Psoas muscle (tissue), 8 donors: ENCODE measurements around the gene RTL10. TPM values are rescaled to one million over a fixed set of nuclear protein-coding genes. Genes with fewer than 3 reads are reported as not detected.

Source experiments
- ATAC-seq, 4 donors: fragments of 200-7000 bp; cut with Tn5 transposase; one replicate each; pipeline ENCODE4 v1.9.1; 2020; ENCODE audit warnings: moderate library complexity in 3 of 4, mild to moderate bottlenecking in 2 of 4
- DNase-seq, 2 donors: peaks; one replicate each; pipeline ENCODE4 v3.0.0-alpha.2; 2020
- H3K27ac ChIP-seq: fragments of 200-600 bp; one replicate; pipeline ENCODE4 v1.8.0; 2022
- H3K27me3 ChIP-seq, 3 donors: fragments of 200-600 bp in 1 of 3; one replicate each; pipeline versions ENCODE4 v1.6.1 to v1.8.0; 2013 to 2022; ENCODE audit warnings: low read length in 2 of 3, mild to moderate bottlenecking in 2 of 3, moderate library complexity in 1 of 3; ENCODE audit not compliant: insufficient read depth in 3 of 3
- H3K36me3 ChIP-seq, 2 donors: fragments of 200-600 bp in 1 of 2; one replicate each; pipeline versions ENCODE4 v1.6.1 to v1.8.0; 2013 to 2022; ENCODE audit warnings: low read depth in 1 of 2, mild to moderate bottlenecking in 1 of 2, moderate library complexity in 1 of 2; ENCODE audit not compliant: insufficient read depth in 1 of 2
- H3K4me1 ChIP-seq: fragments of 200-600 bp; one replicate; pipeline ENCODE4 v1.8.0; 2022
- H3K4me3 ChIP-seq: fragments of 200-600 bp; one replicate; pipeline ENCODE4 v1.8.0; 2022; ENCODE audit warnings: mild to moderate bottlenecking
- H3K9me3 ChIP-seq: fragments of 200-600 bp; one replicate; pipeline ENCODE4 v1.8.0; 2022
- WGBS, 3 donors: extraction: QIAGEN DNeasy Blood & Tissue Kit; methylation state at CpG; one replicate each; pipeline versions ENCODE4 v1.1.6 to v1.1.7; 2013; 5-methylcytosine and 5-hydroxymethylcytosine counted together
- intact Hi-C, 2 donors: fragments of 100-400 bp; cut with DNase I; formaldehyde crosslinking; loops; one replicate each; pipeline versions ENCODE4 v1.11.0 to v1.14.2; 2022
- polyA plus RNA-seq, 3 donors: library from polyadenylated mRNA; stranded (reverse); fragments of 200-250 nt; gene quantifications; one replicate each; pipeline ENCODE4 v1.2.3, GENCODE V29; 2013
- total RNA-seq, 4 donors: library from RNA; stranded (reverse); fragmentation: NEBNext Ultra II Directional in 2 of 4; extraction: Animal tissue kit (Norgen Biotek cat#: 25700) in 2 of 4; gene quantifications; one replicate each; pipeline versions ENCODE4 v1.2.1 to v1.2.4, GENCODE V29; 2021 to 2023
- TF ChIP-seq, protein P1 (sequence below): fragments of 200-600 bp; IDR thresholded peaks from one replicate; pipeline ENCODE4 v1.8.0; 2022; ENCODE audit warnings: antibody characterized with exemption
- donor health status: healthy with polysubstance abuse.
- donor health status: DM: no; HTN: no; CAD: no; lungs with moderate emphysema.
- donor health status: Bipolar disorder and iron deficiency.
- donor health status: healthy.
- donor health status: DM: yes; HTN: yes; CAD: no.
- donor health status: DM: no; HTN: no; CAD: no.
- donor health status: DM: no; HTN: no; CAD: no.
- donor health status: DM: yes; HTN: yes; CAD: no.

Gene RTL10
- total and polyA plus RNA-seq, 7 donors, result 5.3 to 9.7 (median 7.9) TPM

DNA sequence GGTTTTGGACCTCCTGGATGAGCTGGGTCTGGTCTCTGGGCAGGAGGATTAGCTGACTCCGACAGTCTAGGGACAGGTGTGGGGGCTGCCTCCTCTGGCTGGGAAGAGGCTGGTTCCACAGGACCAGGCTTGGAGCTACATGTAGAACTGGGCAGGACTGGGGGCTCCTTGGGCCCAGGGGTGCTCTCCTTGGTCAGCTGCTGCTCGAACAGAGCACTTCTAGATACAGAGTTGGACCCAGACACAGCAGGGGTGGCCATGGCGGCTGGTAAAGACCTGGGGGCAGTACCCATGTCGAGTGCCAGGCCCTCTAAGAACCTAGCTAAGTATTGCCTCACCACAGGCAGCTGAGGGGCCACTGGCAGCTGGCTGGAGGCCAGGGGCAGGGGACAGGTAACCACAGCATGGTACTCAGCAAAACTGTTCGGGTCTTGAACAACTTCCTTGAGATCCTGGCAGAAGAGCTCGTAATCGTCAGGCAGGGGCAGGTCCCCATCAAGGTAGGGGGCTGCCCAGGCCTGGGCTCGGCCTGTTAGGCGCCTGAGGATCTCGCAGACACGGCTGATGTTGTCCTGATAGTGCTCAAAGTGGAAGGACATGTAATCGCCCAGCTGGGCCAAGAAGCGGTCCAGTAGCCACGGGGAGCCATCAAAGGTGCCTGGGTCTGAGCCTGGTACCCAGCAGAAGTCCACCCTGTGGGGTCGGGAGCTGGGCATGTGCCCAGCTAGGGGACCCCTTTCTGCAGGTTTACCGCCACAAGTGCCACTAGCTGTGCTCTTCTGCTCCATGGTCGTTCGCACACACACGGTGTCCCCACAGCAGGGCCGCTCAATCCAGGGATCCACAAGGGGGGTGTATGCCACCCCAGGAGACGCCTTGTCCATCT, 3.1 kb downstream of the RTL10 start:
- intact Hi-C loops, result loop anchor here in 1 of 2 donors (5.0 kb wide), 1 partner anchor 119 kb away; no protein-coding TSS in a partner anchor
- no peak overlapping the region for H3K27ac ChIP-seq
- TF ChIP-seq, protein P1, sequence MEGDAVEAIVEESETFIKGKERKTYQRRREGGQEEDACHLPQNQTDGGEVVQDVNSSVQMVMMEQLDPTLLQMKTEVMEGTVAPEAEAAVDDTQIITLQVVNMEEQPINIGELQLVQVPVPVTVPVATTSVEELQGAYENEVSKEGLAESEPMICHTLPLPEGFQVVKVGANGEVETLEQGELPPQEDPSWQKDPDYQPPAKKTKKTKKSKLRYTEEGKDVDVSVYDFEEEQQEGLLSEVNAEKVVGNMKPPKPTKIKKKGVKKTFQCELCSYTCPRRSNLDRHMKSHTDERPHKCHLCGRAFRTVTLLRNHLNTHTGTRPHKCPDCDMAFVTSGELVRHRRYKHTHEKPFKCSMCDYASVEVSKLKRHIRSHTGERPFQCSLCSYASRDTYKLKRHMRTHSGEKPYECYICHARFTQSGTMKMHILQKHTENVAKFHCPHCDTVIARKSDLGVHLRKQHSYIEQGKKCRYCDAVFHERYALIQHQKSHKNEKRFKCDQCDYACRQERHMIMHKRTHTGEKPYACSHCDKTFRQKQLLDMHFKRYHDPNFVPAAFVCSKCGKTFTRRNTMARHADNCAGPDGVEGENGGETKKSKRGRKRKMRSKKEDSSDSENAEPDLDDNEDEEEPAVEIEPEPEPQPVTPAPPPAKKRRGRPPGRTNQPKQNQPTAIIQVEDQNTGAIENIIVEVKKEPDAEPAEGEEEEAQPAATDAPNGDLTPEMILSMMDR, result no peak
- H3K4me3 ChIP-seq, result no peak overlapping the region
- no peak for DNase-seq
- 84 to 94% (median 88%) methylated on average over 21 of the region's 21 CpGs for WGBS, 3 donors
- peaks cover 34% of the 10 kb centered on the region for H3K4me1 ChIP-seq
- H3K36me3 ChIP-seq, result peaks cover 3 to 38% of the 10 kb centered on the region in 2 donors
- ATAC-seq, result no peak
- H3K9me3 ChIP-seq, result no peaks in the 10 kb centered on the region
- no peaks in the 10 kb centered on the region for H3K27me3 ChIP-seq

DNA sequence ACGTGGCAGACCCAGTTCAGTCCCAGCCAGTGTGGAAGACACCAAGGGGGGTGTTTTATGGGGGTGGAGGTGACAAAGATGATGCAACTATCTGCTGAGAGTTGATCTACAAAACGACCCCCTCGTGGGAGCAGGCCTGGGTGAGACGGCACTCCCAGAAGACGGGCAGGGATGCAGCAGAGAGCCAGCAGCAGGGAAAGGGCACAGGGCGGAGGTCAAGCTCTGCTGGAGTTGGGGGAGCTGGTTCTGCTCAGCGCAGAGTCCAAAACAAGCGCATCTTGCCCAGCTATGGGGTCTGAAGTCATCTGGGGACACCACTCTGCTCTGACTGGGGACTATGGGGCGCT, 3.9 kb downstream of the RTL10 start:
- no peak overlapping the region for H3K4me3 ChIP-seq
- ATAC-seq, result no peak
- H3K36me3 ChIP-seq, result peaks cover 3 to 38% of the 10 kb centered on the region in 2 donors
- H3K27ac ChIP-seq, result no peak overlapping the region
- TF ChIP-seq, protein P1, result no peak
- DNase-seq, result no peak
- intact Hi-C loops, result loop anchor here in 1 of 2 donors (5.0 kb wide), 1 partner anchor 118 kb away; no protein-coding TSS in a partner anchor
- WGBS, 3 donors, result 85 to 88% (median 85%) methylated on average over 9 of the region's 9 CpGs
- peaks cover 29% of the 10 kb centered on the region for H3K4me1 ChIP-seq
- H3K9me3 ChIP-seq, result no peaks in the 10 kb centered on the region
- no peaks in the 10 kb centered on the region for H3K27me3 ChIP-seq

DNA sequence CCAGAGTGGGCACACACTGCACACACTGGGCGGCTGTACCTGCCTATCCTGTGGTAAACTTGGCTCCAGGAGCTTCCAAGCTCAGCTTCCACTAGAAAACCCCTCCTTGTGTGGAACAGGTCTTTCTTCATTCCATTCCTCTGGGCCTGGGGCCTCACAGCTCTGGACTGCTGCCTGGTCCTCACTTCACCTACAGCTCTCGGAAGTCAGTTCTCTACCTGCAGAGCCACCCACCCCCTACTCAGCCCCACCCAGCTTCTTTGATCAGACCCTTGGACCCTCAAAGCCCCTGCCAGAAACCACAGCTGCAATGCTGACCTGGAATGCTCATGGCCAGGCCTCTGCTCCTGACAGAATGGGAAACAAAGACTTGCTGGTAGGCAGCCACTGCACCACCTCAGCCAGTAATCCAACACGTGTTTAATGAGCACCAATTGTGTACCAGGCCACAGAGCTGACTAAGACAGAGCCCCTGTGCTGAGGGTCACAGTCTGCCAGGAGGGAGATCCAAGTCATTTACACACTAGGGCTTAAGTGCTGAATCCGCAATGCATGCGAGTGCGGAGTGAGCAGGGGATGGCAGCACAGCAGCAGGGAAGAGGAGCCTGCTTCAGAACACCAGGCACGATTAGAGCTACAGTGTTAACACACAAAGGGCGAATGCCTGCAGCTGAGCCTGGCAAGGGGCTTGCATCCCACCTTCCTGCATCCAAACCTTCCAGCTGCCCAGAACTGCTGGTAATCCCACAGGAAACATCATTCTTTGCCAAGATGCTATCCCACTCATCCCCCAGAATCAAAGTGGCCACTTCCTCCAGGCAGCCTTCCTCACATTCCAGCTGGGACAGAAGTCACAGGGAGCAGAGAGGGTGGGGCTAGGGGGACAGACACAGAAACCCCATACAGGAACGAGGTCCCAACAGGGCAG, 4.6 kb downstream of the RTL10 start:
- H3K27ac ChIP-seq, result peak overlapping the region; percentile 65
- H3K4me1 ChIP-seq, result peaks cover 25% of the 10 kb centered on the region
- 86 to 90% (median 89%) methylated on average over 9 of the region's 9 CpGs for WGBS, 3 donors
- H3K9me3 ChIP-seq, result no peaks in the 10 kb centered on the region
- intact Hi-C loops, result loop anchor here in 1 of 2 donors (5.0 kb wide), 1 partner anchor 118 kb away; no protein-coding TSS in a partner anchor
- ATAC-seq, result no peak
- peaks cover 3 to 38% of the 10 kb centered on the region in 2 donors for H3K36me3 ChIP-seq
- H3K27me3 ChIP-seq, result no peaks in the 10 kb centered on the region
- no peak overlapping the region for H3K4me3 ChIP-seq
- TF ChIP-seq, protein P1, result no peak
- DNase-seq, result no peak

DNA sequence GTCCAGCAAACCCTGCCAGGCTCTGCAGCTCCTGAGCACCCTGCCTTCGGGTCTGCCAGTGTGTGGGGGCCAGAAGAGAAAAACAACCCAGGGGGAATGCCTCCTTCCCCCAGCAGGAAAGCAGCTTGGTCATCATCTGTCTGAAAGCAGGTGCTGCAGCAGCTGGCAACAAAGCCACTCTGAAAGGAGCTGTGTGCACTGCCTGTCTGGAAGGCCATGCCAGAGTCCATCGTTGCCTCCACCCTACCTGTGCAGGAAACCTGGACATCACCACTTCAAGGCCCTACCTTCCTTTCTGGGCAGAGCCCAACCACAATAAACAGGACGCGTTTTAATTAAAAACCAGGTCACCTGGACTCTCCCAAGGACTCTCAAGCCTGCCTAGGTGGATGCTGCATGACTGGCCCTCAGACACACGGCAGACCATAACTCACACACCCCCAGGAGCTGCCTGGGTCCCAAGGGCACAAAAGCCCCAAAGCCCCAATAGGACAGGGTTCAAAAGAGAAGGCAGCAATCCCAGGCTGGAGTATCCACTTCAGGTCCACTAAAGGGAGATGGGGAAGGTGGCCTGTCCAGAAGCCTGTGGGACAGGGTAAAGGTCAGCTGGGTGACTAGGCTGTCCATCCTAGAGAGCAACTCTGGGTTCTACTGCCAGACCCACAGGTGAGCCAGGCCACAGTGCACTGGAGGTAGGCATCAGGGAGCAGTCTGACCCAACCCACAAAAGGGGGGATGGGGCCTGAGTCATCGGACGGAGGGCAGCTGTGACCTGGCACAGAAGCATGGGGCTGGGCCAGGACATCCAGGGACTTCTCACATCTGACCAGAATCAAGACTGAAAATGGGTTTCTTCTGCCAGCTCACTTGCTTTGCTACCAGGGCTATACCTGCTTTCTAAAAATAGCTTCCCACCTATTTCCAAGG, 6.1 kb downstream of the RTL10 start:
- peaks cover 3 to 38% of the 10 kb centered on the region in 2 donors for H3K36me3 ChIP-seq
- no peaks in the 10 kb centered on the region for H3K9me3 ChIP-seq
- 50 to 64% (median 51%) methylated on average over 7 of the region's 7 CpGs for WGBS, 3 donors
- no peak overlapping the region for H3K4me3 ChIP-seq
- DNase-seq (peak; percentile 62 to 82), ATAC-seq (peak; percentile 82 to 91 (median 90))
- no peaks in the 10 kb centered on the region for H3K27me3 ChIP-seq
- TF ChIP-seq, protein P1, result no peak
- intact Hi-C loops, result no loop called here
- peak overlapping the region; percentile 65 for H3K27ac ChIP-seq
- peaks cover 29% of the 10 kb centered on the region for H3K4me1 ChIP-seq
